Ectodermal cell (in vitro differentiated cells): ENCODE measurements around the gene PACS1.

Experiments
- H3K27ac ChIP-seq: 2 replicates; pipeline ENCODE4 v1.7.0; 2013; ENCODE audit warnings: mild to moderate bottlenecking, low read depth, low read length; ENCODE audit not compliant: insufficient read depth, poor library complexity, severe bottlenecking
- H3K27me3 ChIP-seq: 2 replicates; pipeline ENCODE4 v1.7.0; 2013; ENCODE audit warnings: mild to moderate bottlenecking, low read length; ENCODE audit not compliant: insufficient read depth, control insufficient read depth, poor library complexity, severe bottlenecking
- H3K36me3 ChIP-seq: one replicate; pipeline ENCODE4 v1.7.0; 2013; ENCODE audit warnings: low read length; ENCODE audit not compliant: control insufficient read depth, insufficient read depth
- H3K4me1 ChIP-seq: one replicate; pipeline ENCODE4 v1.7.0; 2013; ENCODE audit warnings: low read length; ENCODE audit not compliant: control insufficient read depth, insufficient read depth
- H3K4me3 ChIP-seq: 2 replicates; pipeline ENCODE4 v1.7.0; 2013; ENCODE audit warnings: low read depth, low read length, control low read depth; ENCODE audit not compliant: insufficient read depth
- H3K9me3 ChIP-seq: 2 replicates; pipeline ENCODE4 v1.7.0; 2013; ENCODE audit warnings: mild to moderate bottlenecking, low read length, moderate library complexity; ENCODE audit not compliant: control insufficient read depth
- WGBS, 2 experiments: methylation state at CpG; one replicate each; pipeline ENCODE4 v1.1.7; 2013; ENCODE audit warnings: missing lambda C conversion rate in 2 of 2; 5-methylcytosine and 5-hydroxymethylcytosine counted together

PACS1 gene

GRCh38 chr11:66066751-66067150 lies 3.3 kb upstream of the PACS1 start:
- Histone ChIP-seq H3K27ac (no peak overlapping the region), H3K4me3 (no peak overlapping the region), H3K4me1 (peaks cover 8% of the 10 kb centered on the region), H3K27me3 (no peaks in the 10 kb centered on the region), H3K9me3 (no peaks in the 10 kb centered on the region), H3K36me3 (peaks cover 56% of the 10 kb centered on the region)
- 93 to 94% methylated on average over 3 of the region's 3 CpGs for WGBS, 2 experiments

- H3K4me3 ChIP-seq: no peak overlapping the region
- H3K9me3 ChIP-seq: no peaks in the 10 kb centered on the region
- peaks cover 52% of the 10 kb centered on the region for H3K36me3 ChIP-seq
- H3K27ac ChIP-seq: no peak overlapping the region
- WGBS, 2 experiments: 87% methylated on average over 4 of the region's 4 CpGs
- H3K4me1 ChIP-seq: peaks cover 8% of the 10 kb centered on the region
- no peaks in the 10 kb centered on the region for H3K27me3 ChIP-seq
These were observed 2.4 kb upstream of the PACS1 start for GRCh38 chr11:66067640-66068039.

GRCh38 chr11:66068154-66068821 lies 1.8 kb upstream of the PACS1 start:
- peak overlapping the region; percentile 29 for H3K27ac ChIP-seq
- peaks cover 46% of the 10 kb centered on the region for H3K36me3 ChIP-seq
- no peaks in the 10 kb centered on the region for H3K27me3 ChIP-seq
- 66 to 74% methylated on average over 16 to 17 of the region's 17 CpGs for WGBS, 2 experiments
- H3K9me3 ChIP-seq: no peaks in the 10 kb centered on the region
- peaks cover 8% of the 10 kb centered on the region for H3K4me1 ChIP-seq
- H3K4me3 ChIP-seq: no peak overlapping the region

GRCh38 chr11:66068923-66069714 lies 953 bp upstream of the PACS1 start:
- Histone ChIP-seq H3K36me3 (peaks cover 38% of the 10 kb centered on the region), H3K27me3 (no peaks in the 10 kb centered on the region), H3K4me3 (peak overlapping the region; percentile 78), H3K27ac (peak overlapping the region; percentile 68), H3K9me3 (no peaks in the 10 kb centered on the region), H3K4me1 (peaks cover 8% of the 10 kb centered on the region)
- WGBS, 2 experiments: 85% methylated on average over 14 of the region's 14 CpGs

- Histone ChIP-seq H3K27me3 (no peaks in the 10 kb centered on the region), H3K4me3 (peak overlapping the region; percentile 78), H3K36me3 (peaks cover 27% of the 10 kb centered on the region), H3K9me3 (no peaks in the 10 kb centered on the region), H3K27ac (no peak overlapping the region), H3K4me1 (peaks cover 8% of the 10 kb centered on the region)
- 4 to 5% methylated on average over 56 to 60 of the region's 60 CpGs for WGBS, 2 experiments
These were observed 720 bp downstream of the PACS1 start for GRCh38 chr11:66070604-66071380.

GRCh38 chr11:66071381-66071801 lies 1.3 kb downstream of the PACS1 start:
- 71 to 74% methylated on average over 2 of the region's 2 CpGs for WGBS, 2 experiments
- no peak overlapping the region for H3K27ac ChIP-seq
- H3K9me3 ChIP-seq: no peaks in the 10 kb centered on the region
- H3K27me3 ChIP-seq: no peaks in the 10 kb centered on the region
- H3K4me1 ChIP-seq: peaks cover 8% of the 10 kb centered on the region
- peaks cover 21% of the 10 kb centered on the region for H3K36me3 ChIP-seq
- peak overlapping the region; percentile 78 for H3K4me3 ChIP-seq

GRCh38 chr11:66072081-66072480 lies 2.0 kb downstream of the PACS1 start:
- peaks cover 8% of the 10 kb centered on the region for H3K4me1 ChIP-seq
- H3K27ac ChIP-seq: no peak overlapping the region
- peaks cover 14% of the 10 kb centered on the region for H3K36me3 ChIP-seq
- no peak overlapping the region for H3K4me3 ChIP-seq
- no peaks in the 10 kb centered on the region for H3K9me3 ChIP-seq
- 93 to 100% methylated on average over 3 of the region's 3 CpGs for WGBS, 2 experiments
- no peaks in the 10 kb centered on the region for H3K27me3 ChIP-seq

GRCh38 chr11:66072518-66072917 lies 2.4 kb downstream of the PACS1 start:
- H3K9me3 ChIP-seq: no peaks in the 10 kb centered on the region
- 91 to 95% methylated on average over 8 of the region's 8 CpGs for WGBS, 2 experiments
- H3K4me1 ChIP-seq: peaks cover 8% of the 10 kb centered on the region
- H3K27me3 ChIP-seq: no peaks in the 10 kb centered on the region
- H3K36me3 ChIP-seq: peaks cover 9% of the 10 kb centered on the region
- no peak overlapping the region for H3K27ac ChIP-seq
- no peak overlapping the region for H3K4me3 ChIP-seq

- Histone ChIP-seq H3K36me3 (peaks cover 4% of the 10 kb centered on the region), H3K27me3 (no peaks in the 10 kb centered on the region), H3K9me3 (no peaks in the 10 kb centered on the region), H3K4me3 (no peak overlapping the region), H3K4me1 (peaks cover 4% of the 10 kb centered on the region), H3K27ac (no peak overlapping the region)
- WGBS, 2 experiments: 70 to 100% methylated on average over 1 of the region's 1 CpG
These were observed 3.6 kb downstream of the PACS1 start for GRCh38 chr11:66073669-66074068.

- Histone ChIP-seq H3K4me1 (no peaks in the 10 kb centered on the region), H3K36me3 (no peaks in the 10 kb centered on the region), H3K27me3 (no peaks in the 10 kb centered on the region), H3K27ac (no peak overlapping the region), H3K9me3 (no peaks in the 10 kb centered on the region), H3K4me3 (no peak overlapping the region)
- WGBS, 2 experiments: 92 to 95% methylated on average over 4 of the region's 4 CpGs
These were observed 5.2 kb downstream of the PACS1 start for GRCh38 chr11:66075273-66075672.
